GM12878 (cell line): ENCODE measurements around the gene FAM167B. TPM values are rescaled to one million over a fixed set of nuclear protein-coding genes. Genes with fewer than 3 reads are reported as not detected.

ENCODE experiments used
- ATF7 ChIP-seq: fragments of 450-650 bp; IDR thresholded peaks from 2 replicates; pipeline ENCODE4 v1.6.1; 2016; ENCODE audit warnings: low read depth, mild to moderate bottlenecking
- BMI1 ChIP-seq: fragments of 450-650 bp; IDR thresholded peaks from 2 replicates; pipeline ENCODE4 v1.6.1; 2016; ENCODE audit warnings: mild to moderate bottlenecking, moderate library complexity, borderline replicate concordance
- CBX3 ChIP-seq: fragments of 200-600 bp; sonication (generic); IDR thresholded peaks from 2 replicates; pipeline ENCODE4 v1.6.1; 2016; ENCODE audit warnings: low read depth, borderline replicate concordance
- E4F1 ChIP-seq: fragments of 450-650 bp; IDR thresholded peaks from 2 replicates; pipeline ENCODE4 v1.6.1; 2018; ENCODE audit warnings: borderline replicate concordance, mild to moderate bottlenecking; ENCODE audit not compliant: partially characterized antibody
- EP300 ChIP-seq, 2 experiments: fragments of 150-350 bp in 1 of 2; IDR thresholded peaks; 2 replicates each; pipeline ENCODE4 v1.6.1; 2011 to 2012; ENCODE audit warnings: low read depth in 2 of 2, low read length in 2 of 2, borderline replicate concordance in 1 of 2, improper control_type of control experiment in 1 of 2, inconsistent platforms in 1 of 2; ENCODE audit not compliant: control insufficient read depth in 1 of 2
- IRF3 ChIP-seq: fragments of 450-650 bp; IDR thresholded peaks from 2 replicates; pipeline ENCODE4 v1.6.1; 2014; ENCODE audit warnings: mild to moderate bottlenecking
- MXI1 ChIP-seq: fragments of 150-350 bp; IDR thresholded peaks from 2 replicates; pipeline ENCODE4 v1.6.1; 2011; ENCODE audit warnings: low read depth, mild to moderate bottlenecking, inconsistent platforms, low read length, improper control_type of control experiment
- NRF1 ChIP-seq: conservative IDR thresholded peaks from 2 replicates; pipeline ENCODE4 v1.6.1; 2011; ENCODE audit warnings: mild to moderate bottlenecking, low read depth, low read length, improper control_type of control experiment
- PKNOX1 ChIP-seq: fragments of 450-650 bp; IDR thresholded peaks from 2 replicates; pipeline ENCODE4 v1.6.1; 2016; ENCODE audit warnings: mild to moderate bottlenecking
- REST ChIP-seq: IDR thresholded peaks from 2 replicates; pipeline ENCODE4 v1.6.1; 2012; ENCODE audit warnings: mild to moderate bottlenecking, low read depth, low read length
- RFX5 ChIP-seq: IDR thresholded peaks from 2 replicates; pipeline ENCODE4 v1.6.1; 2011; ENCODE audit warnings: low read depth, low read length, improper control_type of control experiment
- SMAD1 ChIP-seq: fragments of 450-650 bp; IDR thresholded peaks from 2 replicates; pipeline ENCODE4 v1.6.1; 2018; ENCODE audit warnings: mild to moderate bottlenecking, low read depth; ENCODE audit not compliant: partially characterized antibody
- SMARCA5 ChIP-seq: fragments of 450-650 bp; IDR thresholded peaks from 2 replicates; pipeline ENCODE4 v1.6.1; 2017; ENCODE audit warnings: mild to moderate bottlenecking
- TBL1XR1 ChIP-seq: IDR thresholded peaks from 2 replicates; pipeline ENCODE4 v1.6.1; 2012; ENCODE audit warnings: low read depth, low read length, improper control_type of control experiment
- TCF3 ChIP-seq: IDR thresholded peaks from 2 replicates; pipeline ENCODE4 v1.6.1; 2012; ENCODE audit warnings: low read depth, mild to moderate bottlenecking, low read length, borderline replicate concordance; ENCODE audit not compliant: insufficient read depth
- ZBTB4 ChIP-seq: fragments of 450-650 bp; formaldehyde crosslinking; IDR thresholded peaks from 2 replicates; pipeline ENCODE4 v1.4.0; 2022; ENCODE audit warnings: mild to moderate bottlenecking, moderate library complexity
- polyA plus RNA-seq, 11 experiments: library from polyadenylated mRNA; depleted of rRNA in 4 of 11; unstranded in 6 of 11; stranded (reverse) in 5 of 11; fragments of >200 nt; fragmentation: Nextera tagmentation in 4 of 11; fragmentation: Illumina TruSeq in 1 of 11; extraction: Ambion mirVana in 4 of 11; extraction: Trizol in 1 of 11; gene quantifications; 1 replicate in 1 of 11; 2 replicates in 10 of 11; pipeline versions ENCODE4 v1.2.1 to v1.2.3, GENCODE V29; 2011 to 2016; ENCODE audit warnings: inconsistent platforms in 2 of 11, missing spikeins in 2 of 11, low read depth in 1 of 11
- total RNA-seq, 4 experiments: library from RNA; depleted of rRNA in 3 of 4; stranded (reverse); fragments of >200 nt in 3 of 4; fragmentation: Illumina TruSeq in 1 of 4; extraction: Trizol in 1 of 4; gene quantifications; 2 replicates each; pipeline versions ENCODE4 v1.2.1 to v1.2.3, GENCODE V29; 2013 to 2021

FAM167B gene
- total and polyA plus RNA-seq, 10 of the 15 experiments (the other 5 are each of a cell fraction or from before 2014, with no cell fraction given): 0.07 to 1.2 (median 0.36) TPM; not detected in 2

GRCh38 chr1:32291708-32292538 is 44.9 kb downstream of the FAM167B start, which contains the start of gene HDAC1 (continued):
- peak; percentile 98 for TF ChIP-seq ATF7
- TF ChIP-seq IRF3: peak; percentile 71; the same call in 1 of the 2 replicates
- TF ChIP-seq PKNOX1: 0 out of 2 replicates have a peak, but pooled peaks have one; percentile 11
- no peak for TF ChIP-seq REST
- TF ChIP-seq BMI1: no peak
- TF ChIP-seq MXI1: no peak
- TF ChIP-seq ZBTB4 (CRISPR knock-in tag): no peak
- TF ChIP-seq NRF1: no peak
- TF ChIP-seq SMARCA5: peak; percentile 98
- TF ChIP-seq E4F1: peak; percentile 64
- peak in 1 of 2 experiments; percentile 34; a peak in 1 of 4 replicates for TF ChIP-seq EP300 (IDR thresholded peaks at IDR 0.05; ENCODE audit: borderline replicate concordance in 1 of 2, control insufficient read depth in 1 of 2, low read depth in 2 of 2, low read length in 2 of 2)
- no peak for TF ChIP-seq CBX3
- 0 out of 2 replicates have a peak, but pooled peaks have one; percentile 4 for TF ChIP-seq TCF3
- no peak for TF ChIP-seq TBL1XR1
- TF ChIP-seq RFX5: peak; percentile 49; the same call in 1 of the 2 replicates
- TF ChIP-seq SMAD1: no peak
